A673 (cell line): ENCODE results near the gene NCBP3.

ENCODE experiments used
- EZH2 ChIP-seq: fragments of 200-600 bp; sonication (generic); IDR thresholded peaks from 2 replicates; pipeline ENCODE4 v1.6.1; 2017; ENCODE audit warnings: borderline replicate concordance, low read depth, mild to moderate bottlenecking, mixed read lengths, antibody characterized with exemption, low read length; ENCODE audit not compliant: poor library complexity, severe bottlenecking
- TF ChIP-seq, protein P1 (sequence below): fragments of 300-800, 200-600 bp; sonication (generic); conservative IDR thresholded peaks from 2 replicates; pipeline ENCODE4 v1.5.1; 2017; ENCODE audit warnings: low read depth, mild to moderate bottlenecking, antibody characterized with exemption, low read length, moderate library complexity, mixed read lengths

DNA sequence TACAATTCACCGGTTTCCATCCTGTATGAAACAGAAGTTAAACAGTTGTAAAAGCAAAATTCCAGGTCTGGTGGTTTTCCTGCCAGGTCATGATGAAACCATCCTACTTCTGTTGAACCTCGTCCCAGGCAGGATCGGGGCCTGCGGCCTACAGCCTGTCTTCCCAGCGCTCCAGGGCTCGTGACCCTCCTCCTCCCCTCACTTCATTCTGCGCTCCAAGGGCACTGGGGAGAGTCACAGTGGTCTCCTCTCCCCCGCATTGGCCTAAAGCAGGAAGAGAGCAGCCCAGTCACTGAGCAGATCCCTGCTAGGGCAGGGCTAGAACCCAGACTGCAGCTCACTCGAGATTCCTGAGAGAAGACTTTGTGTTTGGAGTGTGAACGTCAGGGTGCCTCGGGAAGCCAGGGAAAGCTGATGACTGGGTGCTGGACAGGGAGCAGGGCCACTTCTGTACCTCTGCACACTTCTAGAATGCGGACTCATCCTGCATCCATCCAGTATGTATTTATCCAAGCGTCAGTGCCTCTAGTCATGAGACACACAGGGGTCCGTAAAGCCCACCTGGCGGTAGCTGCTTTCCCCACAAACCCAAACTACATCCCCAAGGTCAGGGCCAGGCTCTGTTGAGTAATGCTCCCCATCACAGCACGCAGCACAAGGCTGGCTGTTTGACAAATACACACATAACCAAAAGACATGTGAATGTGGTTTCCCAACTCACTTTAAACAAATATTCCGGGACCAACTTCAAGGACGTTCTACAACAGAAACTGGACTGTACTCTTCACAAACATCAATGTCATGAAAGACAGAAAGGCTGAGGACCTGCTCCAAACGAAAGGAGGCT is 43.4 kb downstream of the NCBP3 start:
- TF ChIP-seq, protein P1, sequence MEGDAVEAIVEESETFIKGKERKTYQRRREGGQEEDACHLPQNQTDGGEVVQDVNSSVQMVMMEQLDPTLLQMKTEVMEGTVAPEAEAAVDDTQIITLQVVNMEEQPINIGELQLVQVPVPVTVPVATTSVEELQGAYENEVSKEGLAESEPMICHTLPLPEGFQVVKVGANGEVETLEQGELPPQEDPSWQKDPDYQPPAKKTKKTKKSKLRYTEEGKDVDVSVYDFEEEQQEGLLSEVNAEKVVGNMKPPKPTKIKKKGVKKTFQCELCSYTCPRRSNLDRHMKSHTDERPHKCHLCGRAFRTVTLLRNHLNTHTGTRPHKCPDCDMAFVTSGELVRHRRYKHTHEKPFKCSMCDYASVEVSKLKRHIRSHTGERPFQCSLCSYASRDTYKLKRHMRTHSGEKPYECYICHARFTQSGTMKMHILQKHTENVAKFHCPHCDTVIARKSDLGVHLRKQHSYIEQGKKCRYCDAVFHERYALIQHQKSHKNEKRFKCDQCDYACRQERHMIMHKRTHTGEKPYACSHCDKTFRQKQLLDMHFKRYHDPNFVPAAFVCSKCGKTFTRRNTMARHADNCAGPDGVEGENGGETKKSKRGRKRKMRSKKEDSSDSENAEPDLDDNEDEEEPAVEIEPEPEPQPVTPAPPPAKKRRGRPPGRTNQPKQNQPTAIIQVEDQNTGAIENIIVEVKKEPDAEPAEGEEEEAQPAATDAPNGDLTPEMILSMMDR = no peak
- TF ChIP-seq EZH2 = no peak
